H1 (cell line): ENCODE data around the gene TUT4. TPM values are rescaled to one million over a fixed set of nuclear protein-coding genes. Genes with fewer than 3 reads are reported as not detected.

ENCODE experiments used
- SIRT6 ChIP-seq: IDR thresholded peaks from one replicate; pipeline ENCODE4 v1.7.1; 2012; ENCODE audit warnings: low read length, inconsistent platforms
- TAF1 ChIP-seq: IDR thresholded peaks from 2 replicates; pipeline ENCODE4 v1.6.1; 2011; ENCODE audit warnings: mild to moderate bottlenecking, low read depth, low read length
- polyA plus RNA-seq, 7 experiments: library from polyadenylated mRNA; depleted of rRNA in 3 of 7; stranded (reverse) in 5 of 7; unstranded in 2 of 7; fragments of >200 nt in 5 of 7; fragments of 200-250 nt in 2 of 7; gene quantifications; 1 replicate in 5 of 7; 2 replicates in 1 of 7; 4 replicates in 1 of 7; pipeline versions ENCODE4 v1.2.1 to v1.2.3, GENCODE V29; 2011 to 2013; ENCODE audit warnings: missing spikeins in 2 of 7, mixed read lengths in 2 of 7
- total RNA-seq: library from RNA; stranded (reverse); fragmentation: NEBNext Ultra II Directional; extraction: Animal tissue kit (Norgen Biotek cat#: 25700); gene quantifications from 2 replicates; pipeline ENCODE4 v1.2.1, GENCODE V29; 2021
- TF ChIP-seq, protein P1 (sequence below): fragments of 300-600 bp; sonication (generic); IDR thresholded peaks from 2 replicates; pipeline ENCODE4 v1.7.1; 2012; ENCODE audit warnings: low read length, moderate library complexity, mild to moderate bottlenecking, inconsistent platforms; ENCODE audit not compliant: insufficient replicate concordance

Gene TUT4
- total and polyA plus RNA-seq, 2 of the 8 experiments (the other 6 are each of a cell fraction or from before 2014, with no cell fraction given) = 54.5 to 63.3 TPM

GRCh38 chr1:52593495-52593894, 40.6 kb upstream of the TUT4 start (continued):
- TF ChIP-seq, protein P1, sequence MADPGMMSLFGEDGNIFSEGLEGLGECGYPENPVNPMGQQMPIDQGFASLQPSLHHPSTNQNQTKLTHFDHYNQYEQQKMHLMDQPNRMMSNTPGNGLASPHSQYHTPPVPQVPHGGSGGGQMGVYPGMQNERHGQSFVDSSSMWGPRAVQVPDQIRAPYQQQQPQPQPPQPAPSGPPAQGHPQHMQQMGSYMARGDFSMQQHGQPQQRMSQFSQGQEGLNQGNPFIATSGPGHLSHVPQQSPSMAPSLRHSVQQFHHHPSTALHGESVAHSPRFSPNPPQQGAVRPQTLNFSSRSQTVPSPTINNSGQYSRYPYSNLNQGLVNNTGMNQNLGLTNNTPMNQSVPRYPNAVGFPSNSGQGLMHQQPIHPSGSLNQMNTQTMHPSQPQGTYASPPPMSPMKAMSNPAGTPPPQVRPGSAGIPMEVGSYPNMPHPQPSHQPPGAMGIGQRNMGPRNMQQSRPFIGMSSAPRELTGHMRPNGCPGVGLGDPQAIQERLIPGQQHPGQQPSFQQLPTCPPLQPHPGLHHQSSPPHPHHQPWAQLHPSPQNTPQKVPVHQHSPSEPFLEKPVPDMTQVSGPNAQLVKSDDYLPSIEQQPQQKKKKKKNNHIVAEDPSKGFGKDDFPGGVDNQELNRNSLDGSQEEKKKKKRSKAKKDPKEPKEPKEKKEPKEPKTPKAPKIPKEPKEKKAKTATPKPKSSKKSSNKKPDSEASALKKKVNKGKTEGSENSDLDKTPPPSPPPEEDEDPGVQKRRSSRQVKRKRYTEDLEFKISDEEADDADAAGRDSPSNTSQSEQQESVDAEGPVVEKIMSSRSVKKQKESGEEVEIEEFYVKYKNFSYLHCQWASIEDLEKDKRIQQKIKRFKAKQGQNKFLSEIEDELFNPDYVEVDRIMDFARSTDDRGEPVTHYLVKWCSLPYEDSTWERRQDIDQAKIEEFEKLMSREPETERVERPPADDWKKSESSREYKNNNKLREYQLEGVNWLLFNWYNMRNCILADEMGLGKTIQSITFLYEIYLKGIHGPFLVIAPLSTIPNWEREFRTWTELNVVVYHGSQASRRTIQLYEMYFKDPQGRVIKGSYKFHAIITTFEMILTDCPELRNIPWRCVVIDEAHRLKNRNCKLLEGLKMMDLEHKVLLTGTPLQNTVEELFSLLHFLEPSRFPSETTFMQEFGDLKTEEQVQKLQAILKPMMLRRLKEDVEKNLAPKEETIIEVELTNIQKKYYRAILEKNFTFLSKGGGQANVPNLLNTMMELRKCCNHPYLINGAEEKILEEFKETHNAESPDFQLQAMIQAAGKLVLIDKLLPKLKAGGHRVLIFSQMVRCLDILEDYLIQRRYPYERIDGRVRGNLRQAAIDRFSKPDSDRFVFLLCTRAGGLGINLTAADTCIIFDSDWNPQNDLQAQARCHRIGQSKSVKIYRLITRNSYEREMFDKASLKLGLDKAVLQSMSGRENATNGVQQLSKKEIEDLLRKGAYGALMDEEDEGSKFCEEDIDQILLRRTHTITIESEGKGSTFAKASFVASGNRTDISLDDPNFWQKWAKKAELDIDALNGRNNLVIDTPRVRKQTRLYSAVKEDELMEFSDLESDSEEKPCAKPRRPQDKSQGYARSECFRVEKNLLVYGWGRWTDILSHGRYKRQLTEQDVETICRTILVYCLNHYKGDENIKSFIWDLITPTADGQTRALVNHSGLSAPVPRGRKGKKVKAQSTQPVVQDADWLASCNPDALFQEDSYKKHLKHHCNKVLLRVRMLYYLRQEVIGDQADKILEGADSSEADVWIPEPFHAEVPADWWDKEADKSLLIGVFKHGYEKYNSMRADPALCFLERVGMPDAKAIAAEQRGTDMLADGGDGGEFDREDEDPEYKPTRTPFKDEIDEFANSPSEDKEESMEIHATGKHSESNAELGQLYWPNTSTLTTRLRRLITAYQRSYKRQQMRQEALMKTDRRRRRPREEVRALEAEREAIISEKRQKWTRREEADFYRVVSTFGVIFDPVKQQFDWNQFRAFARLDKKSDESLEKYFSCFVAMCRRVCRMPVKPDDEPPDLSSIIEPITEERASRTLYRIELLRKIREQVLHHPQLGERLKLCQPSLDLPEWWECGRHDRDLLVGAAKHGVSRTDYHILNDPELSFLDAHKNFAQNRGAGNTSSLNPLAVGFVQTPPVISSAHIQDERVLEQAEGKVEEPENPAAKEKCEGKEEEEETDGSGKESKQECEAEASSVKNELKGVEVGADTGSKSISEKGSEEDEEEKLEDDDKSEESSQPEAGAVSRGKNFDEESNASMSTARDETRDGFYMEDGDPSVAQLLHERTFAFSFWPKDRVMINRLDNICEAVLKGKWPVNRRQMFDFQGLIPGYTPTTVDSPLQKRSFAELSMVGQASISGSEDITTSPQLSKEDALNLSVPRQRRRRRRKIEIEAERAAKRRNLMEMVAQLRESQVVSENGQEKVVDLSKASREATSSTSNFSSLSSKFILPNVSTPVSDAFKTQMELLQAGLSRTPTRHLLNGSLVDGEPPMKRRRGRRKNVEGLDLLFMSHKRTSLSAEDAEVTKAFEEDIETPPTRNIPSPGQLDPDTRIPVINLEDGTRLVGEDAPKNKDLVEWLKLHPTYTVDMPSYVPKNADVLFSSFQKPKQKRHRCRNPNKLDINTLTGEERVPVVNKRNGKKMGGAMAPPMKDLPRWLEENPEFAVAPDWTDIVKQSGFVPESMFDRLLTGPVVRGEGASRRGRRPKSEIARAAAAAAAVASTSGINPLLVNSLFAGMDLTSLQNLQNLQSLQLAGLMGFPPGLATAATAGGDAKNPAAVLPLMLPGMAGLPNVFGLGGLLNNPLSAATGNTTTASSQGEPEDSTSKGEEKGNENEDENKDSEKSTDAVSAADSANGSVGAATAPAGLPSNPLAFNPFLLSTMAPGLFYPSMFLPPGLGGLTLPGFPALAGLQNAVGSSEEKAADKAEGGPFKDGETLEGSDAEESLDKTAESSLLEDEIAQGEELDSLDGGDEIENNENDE = no peak
- TF ChIP-seq TAF1 (no peak), SIRT6 (no peak)
